KMS-11 (cell line): ENCODE measurements around the gene GALNT2.

Experiments
- H2AFZ ChIP-seq: fragments of 200-600 bp; sonication (generic); 2 replicates; pipeline ENCODE4 v1.6.1; 2016; ENCODE audit warnings: antibody characterized with exemption, mixed run types, low read depth
- H3K27ac ChIP-seq: fragments of 200-600 bp; sonication (generic); 2 replicates; pipeline ENCODE4 v1.6.1; 2016; ENCODE audit warnings: mild to moderate bottlenecking, mixed run types
- H3K27me3 ChIP-seq: fragments of 200-600 bp; sonication (generic); 2 replicates; pipeline ENCODE4 v1.6.1; 2017; ENCODE audit warnings: mild to moderate bottlenecking, low read depth, mixed run types, moderate library complexity; ENCODE audit not compliant: insufficient read depth
- H3K36me3 ChIP-seq: fragments of 200-600 bp; sonication (generic); 2 replicates; pipeline ENCODE4 v1.6.1; 2017; ENCODE audit warnings: mild to moderate bottlenecking, mixed run types; ENCODE audit not compliant: insufficient read depth
- H3K4me1 ChIP-seq: fragments of 200-600 bp; sonication (generic); 2 replicates; pipeline ENCODE4 v1.6.1; 2016; ENCODE audit warnings: mild to moderate bottlenecking, low read depth, mixed run types; ENCODE audit not compliant: poor library complexity, severe bottlenecking
- H3K4me2 ChIP-seq: fragments of 200-600 bp; sonication (generic); 2 replicates; pipeline ENCODE4 v1.7.0; 2016; ENCODE audit warnings: mild to moderate bottlenecking, mixed run types
- H3K4me3 ChIP-seq: fragments of 200-600 bp; sonication (generic); IDR thresholded peaks from 2 replicates; pipeline ENCODE4 v1.6.1; 2017; ENCODE audit warnings: low read depth, low read length, mixed read lengths; ENCODE audit not compliant: insufficient read depth
- H3K79me2 ChIP-seq: fragments of 200-600 bp; sonication (generic); 2 replicates; pipeline ENCODE4 v1.6.1; 2016; ENCODE audit warnings: low read depth, mixed run types; ENCODE audit not compliant: insufficient read depth
- H3K9ac ChIP-seq: fragments of 200-600 bp; sonication (generic); 2 replicates; pipeline ENCODE4 v1.6.1; 2016; ENCODE audit warnings: mild to moderate bottlenecking, mixed run types
- H4K20me1 ChIP-seq: fragments of 200-600 bp; sonication (generic); 2 replicates; pipeline ENCODE4 v1.6.1; 2016; ENCODE audit warnings: mild to moderate bottlenecking, mixed run types; ENCODE audit not compliant: insufficient read depth
- TF ChIP-seq, protein P1 (sequence below): fragments of 200-600 bp; sonication (generic); conservative IDR thresholded peaks from 2 replicates; pipeline ENCODE4 v1.6.1; 2017; ENCODE audit warnings: low read depth, mild to moderate bottlenecking, antibody characterized with exemption, low read length, moderate library complexity, mixed read lengths

The GALNT2 gene

DNA sequence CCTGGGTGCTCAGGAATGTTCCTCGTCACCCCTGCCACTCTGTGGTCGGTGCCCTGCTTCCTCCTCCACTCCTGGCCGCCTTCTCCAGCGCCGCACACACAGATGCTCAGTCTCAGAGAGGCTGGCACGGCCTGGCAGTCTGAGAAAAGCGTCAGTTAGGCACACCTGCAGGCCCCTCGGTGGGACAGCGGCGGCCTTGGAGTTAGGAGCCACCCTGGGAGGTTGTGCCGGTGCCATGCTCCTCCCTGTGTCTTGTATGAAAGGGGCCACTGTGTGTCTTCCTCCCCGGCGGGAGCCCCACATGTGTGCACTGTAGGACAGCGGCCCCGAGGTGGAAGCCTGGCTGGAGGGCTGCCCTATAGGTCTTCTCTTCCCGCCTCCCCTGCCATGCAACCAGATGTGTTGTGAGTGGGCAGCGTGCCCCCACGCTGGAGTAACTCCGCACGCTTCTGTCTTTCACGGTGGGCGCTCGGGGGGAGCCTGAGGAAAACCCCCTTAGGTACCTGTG is 213.9 kb downstream of the GALNT2 start:
- Histone ChIP-seq H3K79me2 (no peaks in the 10 kb centered on the region), H3K36me3 (no peaks in the 10 kb centered on the region; the same call in 1 of the 2 replicates), H2AFZ (no peak overlapping the region), H4K20me1 (no peaks in the 10 kb centered on the region), H3K4me2 (no peak overlapping the region), H3K9ac (no peak overlapping the region), H3K27ac (no peak overlapping the region), H3K27me3 (no peaks in the 10 kb centered on the region), H3K4me3 (no peak overlapping the region), H3K4me1 (no peaks in the 10 kb centered on the region)
- TF ChIP-seq, protein P1, sequence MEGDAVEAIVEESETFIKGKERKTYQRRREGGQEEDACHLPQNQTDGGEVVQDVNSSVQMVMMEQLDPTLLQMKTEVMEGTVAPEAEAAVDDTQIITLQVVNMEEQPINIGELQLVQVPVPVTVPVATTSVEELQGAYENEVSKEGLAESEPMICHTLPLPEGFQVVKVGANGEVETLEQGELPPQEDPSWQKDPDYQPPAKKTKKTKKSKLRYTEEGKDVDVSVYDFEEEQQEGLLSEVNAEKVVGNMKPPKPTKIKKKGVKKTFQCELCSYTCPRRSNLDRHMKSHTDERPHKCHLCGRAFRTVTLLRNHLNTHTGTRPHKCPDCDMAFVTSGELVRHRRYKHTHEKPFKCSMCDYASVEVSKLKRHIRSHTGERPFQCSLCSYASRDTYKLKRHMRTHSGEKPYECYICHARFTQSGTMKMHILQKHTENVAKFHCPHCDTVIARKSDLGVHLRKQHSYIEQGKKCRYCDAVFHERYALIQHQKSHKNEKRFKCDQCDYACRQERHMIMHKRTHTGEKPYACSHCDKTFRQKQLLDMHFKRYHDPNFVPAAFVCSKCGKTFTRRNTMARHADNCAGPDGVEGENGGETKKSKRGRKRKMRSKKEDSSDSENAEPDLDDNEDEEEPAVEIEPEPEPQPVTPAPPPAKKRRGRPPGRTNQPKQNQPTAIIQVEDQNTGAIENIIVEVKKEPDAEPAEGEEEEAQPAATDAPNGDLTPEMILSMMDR: no peak

DNA sequence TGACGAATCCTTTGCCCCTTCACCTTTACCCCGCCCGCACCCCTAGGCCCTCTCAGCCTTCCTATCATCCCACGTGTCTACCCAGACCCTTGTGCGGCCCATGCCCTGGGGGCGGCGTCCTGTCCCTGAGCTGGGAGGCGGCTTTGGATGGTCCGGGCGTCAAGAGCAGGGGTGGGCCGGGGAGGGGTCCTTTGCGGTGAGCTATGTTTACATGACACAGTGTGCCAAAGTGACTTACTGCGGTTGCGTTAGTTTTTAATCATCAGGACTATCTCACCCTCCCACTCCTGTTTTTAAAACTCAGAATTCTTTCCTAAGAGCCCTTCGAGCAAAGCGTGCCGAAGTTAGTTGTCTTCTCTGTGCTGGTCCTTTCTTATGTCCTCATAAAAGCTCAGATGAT is 214.5 kb downstream of the GALNT2 start:
- Histone ChIP-seq H3K27me3 (no peaks in the 10 kb centered on the region), H3K27ac (no peak overlapping the region), H3K4me3 (no peak overlapping the region), H2AFZ (no peak overlapping the region), H3K36me3 (no peaks in the 10 kb centered on the region; the same call in 1 of the 2 replicates), H3K4me2 (no peak overlapping the region), H4K20me1 (no peaks in the 10 kb centered on the region), H3K79me2 (no peaks in the 10 kb centered on the region), H3K4me1 (no peaks in the 10 kb centered on the region), H3K9ac (no peak overlapping the region)
- TF ChIP-seq, protein P1: no peak

DNA sequence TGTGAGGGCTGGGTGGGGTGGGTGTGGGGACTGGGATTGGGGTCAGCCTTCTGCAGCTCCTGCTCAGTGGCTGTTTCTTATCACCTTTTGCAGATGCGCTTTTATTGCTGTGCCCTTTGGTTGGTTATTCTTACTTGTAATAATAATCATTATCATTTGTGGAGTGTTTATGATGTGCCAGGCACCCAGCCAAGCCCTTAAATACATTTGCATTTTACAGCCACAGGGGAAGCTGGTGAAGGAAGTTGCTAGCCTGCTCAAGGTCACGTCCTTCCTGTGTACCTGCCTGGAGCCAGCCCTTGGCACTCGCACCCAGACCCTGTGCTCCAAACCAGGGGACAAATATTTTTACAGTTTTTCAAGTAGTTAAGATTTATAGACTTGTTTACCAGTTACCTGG is 215.1 kb downstream of the GALNT2 start:
- Histone ChIP-seq H3K36me3 (no peaks in the 10 kb centered on the region; the same call in 1 of the 2 replicates), H3K79me2 (no peaks in the 10 kb centered on the region), H3K4me2 (no peak overlapping the region), H3K4me3 (no peak overlapping the region), H2AFZ (no peak overlapping the region), H3K27ac (no peak overlapping the region), H4K20me1 (no peaks in the 10 kb centered on the region), H3K27me3 (no peaks in the 10 kb centered on the region), H3K9ac (no peak overlapping the region), H3K4me1 (no peaks in the 10 kb centered on the region)
- TF ChIP-seq, protein P1: no peak

DNA sequence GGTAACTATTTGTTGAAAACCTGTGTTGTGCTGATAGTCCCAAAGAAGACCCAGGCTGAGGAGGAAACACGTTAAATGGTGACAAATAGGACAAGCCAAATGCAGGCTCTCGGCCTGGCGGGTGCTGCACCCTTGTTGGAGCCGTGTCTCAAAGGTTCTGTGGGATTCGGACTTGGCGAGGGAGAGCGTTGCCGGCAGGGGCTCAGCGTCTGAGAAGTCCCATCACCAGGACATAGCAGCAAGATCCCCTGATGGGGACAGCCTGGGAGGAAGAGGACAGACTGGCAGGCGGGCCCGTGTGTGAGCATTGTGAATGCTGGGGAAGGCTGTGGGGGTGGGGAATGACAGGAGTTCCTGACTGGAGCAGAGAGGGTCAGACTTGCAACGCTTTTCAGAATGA is 216.6 kb downstream of the GALNT2 start:
- Histone ChIP-seq H3K4me1 (no peaks in the 10 kb centered on the region), H3K9ac (no peak overlapping the region), H3K27me3 (no peaks in the 10 kb centered on the region), H4K20me1 (no peaks in the 10 kb centered on the region), H3K79me2 (no peaks in the 10 kb centered on the region), H3K4me2 (no peak overlapping the region), H2AFZ (no peak overlapping the region), H3K36me3 (no peaks in the 10 kb centered on the region), H3K27ac (no peak overlapping the region), H3K4me3 (no peak overlapping the region)
- TF ChIP-seq, protein P1: no peak
